Neural progenitor cell (in vitro differentiated cells): ENCODE results near the gene DLG3.

Experiments used
- EZH2 ChIP-seq: fragments of 200-600 bp; sonication (generic); IDR thresholded peaks from 2 replicates; pipeline ENCODE4 v1.6.1; 2017; ENCODE audit warnings: antibody characterized with exemption, mild to moderate bottlenecking, moderate library complexity
- EZH2phosphoT487 ChIP-seq: fragments of 200-600 bp; sonication (generic); IDR thresholded peaks from 2 replicates; pipeline ENCODE4 v1.6.1; 2017; ENCODE audit warnings: antibody characterized with exemption
- TF ChIP-seq, protein P1 (sequence below): fragments of 200-600 bp; sonication (generic); IDR thresholded peaks from 2 replicates; pipeline ENCODE4 v1.5.1; 2017; ENCODE audit warnings: antibody characterized with exemption, mild to moderate bottlenecking

DNA sequence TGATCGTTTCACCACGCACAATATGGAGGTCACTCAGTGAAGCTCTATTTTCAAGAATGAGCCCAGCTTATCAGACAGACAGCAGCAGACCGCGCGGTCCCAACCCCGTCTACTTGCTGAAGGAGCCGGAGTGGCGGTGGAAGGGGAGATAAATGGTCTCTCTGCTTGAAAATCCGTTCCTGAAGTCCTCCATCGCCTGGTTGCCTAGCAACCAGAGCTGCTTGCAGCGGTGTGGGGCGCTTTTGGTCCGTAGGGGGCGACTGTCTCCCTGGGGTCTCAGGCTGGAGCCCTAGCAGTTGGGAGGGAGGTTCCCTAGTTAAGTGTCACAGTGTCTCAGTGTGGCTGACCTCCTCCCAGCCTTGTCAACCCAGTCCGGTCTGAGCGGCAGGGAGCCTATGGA is 8.3 kb upstream of the DLG3 start:
- TF ChIP-seq, protein P1, sequence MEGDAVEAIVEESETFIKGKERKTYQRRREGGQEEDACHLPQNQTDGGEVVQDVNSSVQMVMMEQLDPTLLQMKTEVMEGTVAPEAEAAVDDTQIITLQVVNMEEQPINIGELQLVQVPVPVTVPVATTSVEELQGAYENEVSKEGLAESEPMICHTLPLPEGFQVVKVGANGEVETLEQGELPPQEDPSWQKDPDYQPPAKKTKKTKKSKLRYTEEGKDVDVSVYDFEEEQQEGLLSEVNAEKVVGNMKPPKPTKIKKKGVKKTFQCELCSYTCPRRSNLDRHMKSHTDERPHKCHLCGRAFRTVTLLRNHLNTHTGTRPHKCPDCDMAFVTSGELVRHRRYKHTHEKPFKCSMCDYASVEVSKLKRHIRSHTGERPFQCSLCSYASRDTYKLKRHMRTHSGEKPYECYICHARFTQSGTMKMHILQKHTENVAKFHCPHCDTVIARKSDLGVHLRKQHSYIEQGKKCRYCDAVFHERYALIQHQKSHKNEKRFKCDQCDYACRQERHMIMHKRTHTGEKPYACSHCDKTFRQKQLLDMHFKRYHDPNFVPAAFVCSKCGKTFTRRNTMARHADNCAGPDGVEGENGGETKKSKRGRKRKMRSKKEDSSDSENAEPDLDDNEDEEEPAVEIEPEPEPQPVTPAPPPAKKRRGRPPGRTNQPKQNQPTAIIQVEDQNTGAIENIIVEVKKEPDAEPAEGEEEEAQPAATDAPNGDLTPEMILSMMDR = peak; percentile 53
- TF ChIP-seq EZH2 = no peak
- TF ChIP-seq EZH2phosphoT487 = no peak
